Stomach (tissue), 4 donors: Measurements from ENCODE around the gene TMEM182.

Source experiments
- EP300 ChIP-seq: sonication (generic); formaldehyde crosslinking; IDR thresholded peaks from one replicate; pipeline ENCODE4 v1.6.1; 2017; ENCODE audit warnings: antibody characterized with exemption
- POLR2A ChIP-seq, 4 donors: fragments of 450-650 bp; IDR thresholded peaks; one replicate each; pipeline ENCODE4 v1.6.1; 2016; ENCODE audit warnings: antibody characterized with exemption in 4 of 4, control low read depth in 2 of 4, mild to moderate bottlenecking in 1 of 4, moderate library complexity in 1 of 4
- POLR2AphosphoS5 ChIP-seq, 3 donors: sonication (generic); formaldehyde crosslinking; IDR thresholded peaks; one replicate each; pipeline ENCODE4 v1.6.1; 2016; ENCODE audit warnings: antibody characterized with exemption in 3 of 3
- TF ChIP-seq, protein P1 (sequence below), 7 experiments: fragments of 450-650 bp in 4 of 7; fragments of 200-600 bp in 3 of 7; sonication (generic) in 3 of 7; IDR thresholded peaks; one replicate each; pipeline ENCODE4 v1.5.1; 2016 to 2019; ENCODE audit warnings: antibody characterized with exemption in 7 of 7, control low read depth in 2 of 7, mild to moderate bottlenecking in 1 of 7

DNA sequence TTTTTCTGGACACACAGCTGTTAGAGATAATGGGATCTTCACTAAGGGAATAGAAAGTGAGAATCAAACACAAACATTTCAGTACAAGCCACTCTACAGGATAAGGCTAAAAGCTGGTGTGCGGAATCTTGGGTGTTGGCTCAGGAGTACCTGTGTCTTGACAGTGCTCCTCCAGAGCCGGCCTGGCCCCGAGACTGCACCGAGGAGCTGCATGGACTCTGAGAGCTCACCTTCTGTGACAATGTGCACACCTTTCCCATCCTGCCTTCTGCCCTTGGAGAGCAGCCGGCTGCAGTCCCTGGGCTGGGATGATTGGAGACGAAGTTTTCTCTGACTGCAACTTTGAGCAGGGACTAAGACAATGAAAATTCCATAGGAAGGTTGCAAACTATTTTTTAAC is 89.1 kb downstream of the TMEM182 start:
- TF ChIP-seq, protein P1, sequence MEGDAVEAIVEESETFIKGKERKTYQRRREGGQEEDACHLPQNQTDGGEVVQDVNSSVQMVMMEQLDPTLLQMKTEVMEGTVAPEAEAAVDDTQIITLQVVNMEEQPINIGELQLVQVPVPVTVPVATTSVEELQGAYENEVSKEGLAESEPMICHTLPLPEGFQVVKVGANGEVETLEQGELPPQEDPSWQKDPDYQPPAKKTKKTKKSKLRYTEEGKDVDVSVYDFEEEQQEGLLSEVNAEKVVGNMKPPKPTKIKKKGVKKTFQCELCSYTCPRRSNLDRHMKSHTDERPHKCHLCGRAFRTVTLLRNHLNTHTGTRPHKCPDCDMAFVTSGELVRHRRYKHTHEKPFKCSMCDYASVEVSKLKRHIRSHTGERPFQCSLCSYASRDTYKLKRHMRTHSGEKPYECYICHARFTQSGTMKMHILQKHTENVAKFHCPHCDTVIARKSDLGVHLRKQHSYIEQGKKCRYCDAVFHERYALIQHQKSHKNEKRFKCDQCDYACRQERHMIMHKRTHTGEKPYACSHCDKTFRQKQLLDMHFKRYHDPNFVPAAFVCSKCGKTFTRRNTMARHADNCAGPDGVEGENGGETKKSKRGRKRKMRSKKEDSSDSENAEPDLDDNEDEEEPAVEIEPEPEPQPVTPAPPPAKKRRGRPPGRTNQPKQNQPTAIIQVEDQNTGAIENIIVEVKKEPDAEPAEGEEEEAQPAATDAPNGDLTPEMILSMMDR (IDR thresholded peaks at IDR 0.05): no peak
- TF ChIP-seq POLR2A (IDR thresholded peaks at IDR 0.05): no peak
- TF ChIP-seq POLR2AphosphoS5 (IDR thresholded peaks at IDR 0.05): no peak
- TF ChIP-seq EP300: no peak
